HG02970 (cell line): ENCODE results near the gene SRD5A3.

ENCODE experiments used
- ATAC-seq: cut with Tn5 transposase; IDR thresholded peaks from one replicate; pipeline ENCODE4 v1.9.1; 2021; ENCODE audit warnings: mild to moderate bottlenecking, moderate library complexity, moderate number of reproducible peaks; ENCODE audit not compliant: unreplicated experiment, low FRiP score

Gene SRD5A3

DNA sequence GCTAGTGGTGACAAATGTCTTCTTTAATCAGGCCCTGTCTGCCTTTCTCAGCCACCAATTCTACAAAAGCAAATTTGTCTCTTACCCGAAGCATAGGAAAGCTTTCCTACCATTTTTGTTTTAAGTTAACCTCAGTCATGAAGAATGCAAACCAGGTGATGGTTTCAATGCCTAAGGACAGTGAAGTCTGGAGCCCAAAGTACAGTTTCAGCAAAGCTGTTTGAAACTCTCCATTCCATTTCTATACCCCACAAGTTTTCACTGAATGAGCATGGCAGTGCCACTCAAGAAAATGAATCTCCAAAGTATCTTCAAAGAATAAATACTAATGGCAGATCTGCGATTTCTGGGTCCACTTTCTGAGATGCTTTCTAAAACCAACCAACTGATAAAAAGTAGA, 23.9 kb downstream of the SRD5A3 start:
- ATAC-seq = no peak

DNA sequence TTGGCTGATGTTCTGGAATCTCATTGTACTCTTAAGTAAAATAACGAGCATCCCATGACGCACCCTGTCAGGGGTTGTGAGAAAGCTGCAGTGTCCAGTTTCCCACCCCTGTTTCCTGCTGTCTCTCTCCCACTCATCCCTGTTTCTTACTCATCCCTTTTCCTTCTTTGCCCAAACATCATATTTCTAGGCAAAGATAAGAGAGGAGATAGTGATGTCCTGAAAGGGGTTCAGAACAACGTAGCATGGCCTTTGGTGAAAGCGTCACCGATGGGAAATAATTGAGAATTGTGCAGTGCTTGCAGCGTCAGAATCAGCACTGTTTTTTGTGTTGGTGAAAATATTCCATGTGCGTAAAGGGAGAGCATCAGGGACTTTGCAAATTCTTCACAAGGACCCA, 26.2 kb downstream of the SRD5A3 start:
- ATAC-seq = no peak

DNA sequence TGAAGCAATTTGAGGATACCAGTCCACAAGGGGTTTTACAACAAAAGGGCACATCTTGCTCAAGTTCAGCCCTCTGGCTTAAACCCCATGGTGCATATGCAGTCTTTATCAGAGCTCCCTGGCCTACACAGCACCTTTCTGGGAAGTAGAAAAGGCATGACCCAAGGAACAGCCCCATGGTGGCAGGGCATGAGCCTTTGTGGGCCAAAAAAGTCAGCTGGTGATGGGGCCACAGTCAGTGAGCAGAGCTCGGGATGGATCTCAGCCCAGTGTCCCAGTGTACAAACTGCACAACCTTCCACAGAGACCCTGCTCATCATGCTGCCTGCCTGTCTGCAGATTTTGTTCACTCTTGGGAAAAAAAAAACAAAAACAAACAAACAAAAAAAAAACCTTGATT, 27.4 kb downstream of the SRD5A3 start:
- no peak for ATAC-seq

DNA sequence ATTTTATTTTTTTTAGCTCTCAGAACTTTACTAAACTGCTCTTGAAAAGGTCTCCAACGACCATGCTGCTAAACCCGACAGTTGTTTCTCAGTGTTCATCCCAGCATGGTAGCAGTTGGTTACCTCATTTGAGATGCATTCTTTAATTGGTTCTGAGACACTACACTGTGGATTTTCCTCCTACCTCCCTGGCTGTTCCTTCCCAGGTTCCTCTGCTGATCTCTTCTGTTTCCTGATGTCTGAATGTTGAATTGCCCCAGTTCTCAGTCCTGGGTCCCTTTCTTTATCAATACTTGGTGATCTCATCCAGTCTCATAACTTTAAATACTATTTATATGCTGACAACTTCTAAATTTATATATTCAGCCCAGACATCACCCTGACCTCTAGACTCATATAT, 30.7 kb downstream of the SRD5A3 start:
- no peak for ATAC-seq

DNA sequence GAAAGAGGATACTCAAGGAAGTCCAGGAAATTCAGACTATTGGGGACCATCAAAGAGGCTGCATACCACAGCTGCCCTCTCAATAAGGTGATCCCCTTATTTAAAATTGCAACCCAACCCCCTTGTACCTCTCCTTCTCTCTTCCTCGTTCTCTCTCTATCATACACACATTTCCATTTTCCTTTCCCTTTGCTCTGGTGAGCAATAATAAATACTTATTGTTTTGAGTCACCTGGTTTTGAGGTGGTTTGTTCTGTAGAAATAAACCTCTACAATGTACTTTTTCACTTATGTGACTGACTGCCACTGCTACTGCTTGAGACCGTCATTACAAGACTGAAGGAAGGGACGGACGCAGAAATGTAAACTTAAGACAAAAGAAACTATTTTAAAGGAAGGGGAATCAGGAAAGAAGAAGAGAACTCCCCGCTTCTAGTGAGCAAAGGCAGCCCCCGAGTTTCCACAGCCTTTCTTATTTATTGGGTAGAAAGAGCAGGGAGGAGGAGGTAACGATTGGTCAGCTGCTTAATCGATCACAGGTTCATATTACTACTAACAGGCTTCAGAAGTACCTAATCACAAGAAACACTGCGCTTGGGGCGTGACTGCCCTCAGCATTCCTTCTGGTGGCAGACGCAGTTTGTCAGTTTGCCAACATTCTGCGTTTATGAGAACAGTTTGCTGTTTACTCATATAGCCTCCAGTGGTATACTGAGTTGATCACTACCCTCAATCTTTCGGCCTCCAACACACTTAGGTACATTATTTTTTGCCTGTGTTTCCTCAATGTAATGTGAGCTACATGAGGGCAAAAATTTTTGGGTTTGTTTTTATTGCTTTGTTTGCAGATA, 32.8 kb downstream of the SRD5A3 start:
- ATAC-seq = no peak

DNA sequence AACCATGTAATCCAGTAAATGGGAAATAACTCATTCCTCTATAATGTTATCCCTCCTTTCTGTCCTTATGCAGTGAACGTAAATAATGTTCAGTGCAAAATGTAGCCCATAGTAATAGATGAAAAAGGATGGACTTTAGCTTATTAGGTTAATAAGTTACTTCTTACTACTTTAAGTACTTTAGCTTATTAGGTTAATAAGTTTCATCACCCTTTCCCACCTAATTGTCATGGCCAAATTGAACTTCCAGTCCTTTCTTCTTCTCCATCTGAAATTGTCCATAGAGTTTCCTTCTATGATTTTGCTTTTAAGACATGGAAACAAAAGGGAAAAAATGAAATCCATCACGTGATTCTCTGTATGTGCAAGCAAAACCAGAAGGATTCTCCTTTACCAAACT, 34.5 kb downstream of the SRD5A3 start:
- no peak for ATAC-seq

DNA sequence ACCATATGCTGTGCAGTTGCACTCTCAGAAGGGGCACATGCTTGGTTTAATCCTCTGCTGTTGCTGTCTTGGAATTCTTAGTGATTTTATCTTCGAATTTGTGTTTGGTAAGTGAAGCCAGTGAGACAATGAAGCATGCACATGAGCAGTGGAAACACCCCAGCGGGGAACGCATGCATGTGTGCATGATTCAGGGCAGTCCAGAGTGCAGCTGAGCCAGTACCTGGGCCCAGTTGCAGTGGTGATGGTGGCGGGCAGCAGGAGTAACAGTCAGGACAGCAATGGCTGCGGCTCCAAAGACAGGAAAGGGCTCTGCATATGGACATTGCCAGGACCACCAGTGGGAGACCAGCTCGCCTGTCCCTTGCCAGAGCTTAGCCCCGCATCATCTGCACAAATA, 35.5 kb downstream of the SRD5A3 start:
- no peak for ATAC-seq

DNA sequence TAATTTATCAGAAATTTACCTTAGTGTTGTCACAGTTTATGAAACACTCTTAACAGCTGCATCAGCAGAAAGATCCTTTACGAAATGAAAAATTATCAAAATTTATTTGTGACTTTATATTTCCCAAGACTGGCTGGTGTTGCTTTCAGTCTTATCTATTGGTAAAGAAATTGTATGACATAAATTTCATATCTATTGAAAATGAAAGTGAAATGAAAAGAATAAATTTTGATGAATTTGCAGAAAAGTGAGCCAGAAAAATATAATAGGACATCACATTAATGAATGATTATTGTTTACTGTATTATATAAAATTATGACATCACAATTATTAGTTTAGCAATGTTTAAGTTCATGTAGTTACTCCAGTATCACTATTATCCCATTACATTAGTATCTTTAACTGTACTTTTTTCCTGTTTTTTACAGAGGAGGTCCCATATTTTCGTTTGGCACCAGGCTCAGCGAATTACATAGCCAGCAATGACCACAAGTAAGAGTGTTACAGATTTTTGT, 36.5 kb downstream of the SRD5A3 start:
- ATAC-seq = no peak

DNA sequence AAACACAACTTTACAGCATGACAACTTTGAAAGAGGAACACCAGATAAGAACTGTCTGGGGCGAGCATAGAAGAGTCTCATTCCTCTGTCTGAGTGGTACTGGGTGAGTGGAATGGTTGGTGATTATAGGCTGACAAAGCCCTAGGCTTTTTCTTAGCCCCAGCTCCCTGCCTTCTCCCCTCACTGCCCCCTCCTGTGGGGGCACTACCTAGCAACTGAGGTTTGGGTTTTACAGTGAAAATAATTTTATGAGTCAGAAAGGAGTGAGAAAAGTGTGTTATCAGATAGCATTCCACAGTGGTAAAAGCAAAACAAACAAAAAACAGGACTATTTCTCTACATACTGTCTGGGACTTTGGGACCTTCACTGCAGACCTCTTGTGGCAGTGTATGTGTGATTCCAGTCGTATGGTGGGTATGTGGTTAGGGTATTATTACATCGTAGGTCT, 39.2 kb downstream of the SRD5A3 start:
- ATAC-seq = no peak

DNA sequence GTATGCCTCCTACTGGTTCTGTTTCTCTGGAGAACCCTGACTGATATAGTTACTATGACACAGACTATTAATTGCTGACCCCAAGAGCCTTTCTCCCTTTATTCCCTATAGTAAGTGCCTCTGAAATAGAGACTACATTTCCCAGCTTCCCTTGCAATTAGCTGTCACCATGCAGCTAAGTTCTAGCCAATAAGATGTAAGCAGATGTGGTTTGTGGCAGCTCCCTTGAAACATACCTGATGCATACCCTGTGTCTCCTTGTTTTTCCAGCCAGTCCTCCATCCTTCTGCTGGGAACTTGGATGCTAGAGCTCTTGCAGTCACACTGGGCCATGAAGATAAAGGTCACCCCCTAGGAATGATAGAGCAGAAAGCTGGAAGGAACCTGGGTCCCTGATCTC, 40.0 kb downstream of the SRD5A3 start:
- ATAC-seq = no peak

DNA sequence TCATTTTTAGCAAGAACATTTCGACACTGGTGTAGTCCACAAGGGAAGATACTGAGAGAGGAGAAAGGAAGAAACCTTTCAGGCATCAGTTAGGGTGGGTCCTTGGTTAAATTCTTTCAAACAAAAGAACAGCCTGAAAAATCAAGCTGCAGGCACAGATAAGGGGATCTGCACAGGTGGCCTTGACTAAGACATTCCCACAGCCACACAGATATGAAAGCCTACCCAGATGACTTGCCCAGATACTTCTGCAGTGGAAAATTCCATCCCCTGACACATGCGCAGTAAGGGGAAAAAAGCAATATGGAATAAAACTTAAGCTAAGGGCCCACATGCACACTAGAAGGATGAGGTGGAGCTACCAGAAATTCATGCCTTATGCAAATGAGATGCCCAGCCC, 40.8 kb downstream of the SRD5A3 start:
- no peak for ATAC-seq

DNA sequence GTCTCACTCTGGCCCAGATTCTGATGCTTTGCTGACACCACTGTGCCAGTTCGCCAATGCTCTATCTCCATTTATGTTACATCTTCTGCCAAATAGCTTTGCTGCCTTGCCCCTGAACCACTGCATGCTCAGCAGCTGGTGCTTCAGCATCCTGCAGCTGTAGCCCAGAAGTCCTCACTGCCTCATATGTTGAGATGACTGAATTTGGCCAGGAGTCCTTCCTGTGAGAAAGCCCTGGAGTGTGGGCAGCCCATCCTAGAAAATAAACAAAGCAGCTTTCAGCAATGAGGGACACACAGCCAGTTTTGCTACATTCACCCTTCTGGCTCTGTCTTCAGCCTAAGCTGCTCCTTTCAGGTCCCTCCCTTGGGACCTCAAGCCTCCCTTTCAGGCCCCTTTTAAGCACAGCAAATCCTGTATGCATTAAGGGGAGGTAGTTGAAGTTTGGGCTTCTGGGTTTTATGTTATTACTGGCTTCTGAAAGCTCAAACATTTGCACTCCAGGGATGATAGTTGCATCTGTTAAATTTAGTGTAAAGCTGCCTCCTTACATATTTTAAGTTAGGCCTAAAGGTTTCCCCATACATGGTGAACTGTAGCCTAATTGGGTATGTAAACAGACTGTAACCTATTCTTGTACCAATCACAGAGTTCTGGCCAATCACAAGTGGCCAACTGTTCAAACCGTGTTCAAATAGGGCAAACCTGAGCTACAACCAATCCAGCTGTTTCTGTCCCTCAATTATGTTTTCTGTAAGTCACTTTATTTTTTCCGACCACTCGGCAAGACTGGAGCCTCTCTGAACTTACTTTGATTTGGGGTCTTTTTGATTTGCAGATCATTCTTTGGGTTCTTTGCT, 47.6 kb downstream of the SRD5A3 start:
- ATAC-seq = no peak

DNA sequence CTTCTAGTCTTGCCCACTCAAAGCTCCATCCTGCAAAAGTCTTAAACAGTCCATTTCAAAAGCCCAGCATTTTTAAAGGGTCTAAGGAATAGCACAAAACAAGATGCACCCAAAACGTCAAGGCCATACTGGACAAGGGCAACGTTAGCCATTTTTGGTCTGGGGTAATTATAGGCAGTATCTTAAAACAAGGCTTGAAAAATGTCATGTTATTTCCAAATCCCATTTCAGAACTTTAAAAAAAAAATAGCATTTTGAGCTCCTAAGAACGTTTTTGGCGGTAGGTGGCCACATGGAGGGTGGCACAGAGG, 49.1 kb downstream of the SRD5A3 start:
- ATAC-seq = no peak

DNA sequence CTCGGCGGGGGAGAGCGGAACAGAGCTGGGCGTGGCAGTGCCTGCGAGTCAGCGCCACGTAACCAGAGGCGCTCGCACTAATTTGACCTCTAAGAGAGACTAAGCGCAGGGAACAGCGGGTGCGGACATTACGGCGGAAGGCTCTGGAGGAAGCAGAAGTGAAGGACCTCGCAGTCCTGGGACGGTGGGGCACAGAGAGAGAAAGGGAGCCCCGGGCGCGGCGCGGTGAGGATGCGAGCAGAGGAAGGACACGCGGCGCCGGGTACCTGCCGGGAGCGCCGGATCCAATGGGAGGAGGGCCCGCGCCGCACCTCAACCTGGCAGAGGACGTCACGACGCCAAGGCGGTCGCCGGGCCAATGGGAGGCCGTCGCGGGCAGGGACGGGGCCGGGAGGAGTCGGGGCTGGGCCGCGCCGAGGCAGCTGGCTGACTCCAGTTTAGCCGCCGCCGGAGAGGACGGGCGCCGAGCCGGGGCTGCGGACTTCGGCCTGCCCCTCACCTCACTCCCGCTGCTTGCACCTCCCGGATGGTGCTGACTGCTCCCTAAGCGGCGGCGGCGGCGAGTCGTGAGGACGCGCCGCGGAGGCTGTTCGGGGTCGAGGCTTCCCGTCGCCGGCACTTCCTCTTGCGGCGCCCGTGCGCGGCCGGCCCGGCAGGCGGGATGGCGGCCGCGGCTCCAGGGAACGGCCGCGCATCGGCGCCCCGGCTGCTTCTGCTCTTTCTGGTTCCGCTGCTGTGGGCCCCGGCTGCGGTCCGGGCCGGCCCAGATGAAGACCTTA, 49.7 kb downstream of the SRD5A3 start, which contains the start of gene TMEM165:
TSS of gene TMEM165 (plus strand) at position 429 of the 779 bp plus-strand sequence. CDS start at position 662, 233 bp downstream.
- peak; percentile 94 for ATAC-seq

DNA sequence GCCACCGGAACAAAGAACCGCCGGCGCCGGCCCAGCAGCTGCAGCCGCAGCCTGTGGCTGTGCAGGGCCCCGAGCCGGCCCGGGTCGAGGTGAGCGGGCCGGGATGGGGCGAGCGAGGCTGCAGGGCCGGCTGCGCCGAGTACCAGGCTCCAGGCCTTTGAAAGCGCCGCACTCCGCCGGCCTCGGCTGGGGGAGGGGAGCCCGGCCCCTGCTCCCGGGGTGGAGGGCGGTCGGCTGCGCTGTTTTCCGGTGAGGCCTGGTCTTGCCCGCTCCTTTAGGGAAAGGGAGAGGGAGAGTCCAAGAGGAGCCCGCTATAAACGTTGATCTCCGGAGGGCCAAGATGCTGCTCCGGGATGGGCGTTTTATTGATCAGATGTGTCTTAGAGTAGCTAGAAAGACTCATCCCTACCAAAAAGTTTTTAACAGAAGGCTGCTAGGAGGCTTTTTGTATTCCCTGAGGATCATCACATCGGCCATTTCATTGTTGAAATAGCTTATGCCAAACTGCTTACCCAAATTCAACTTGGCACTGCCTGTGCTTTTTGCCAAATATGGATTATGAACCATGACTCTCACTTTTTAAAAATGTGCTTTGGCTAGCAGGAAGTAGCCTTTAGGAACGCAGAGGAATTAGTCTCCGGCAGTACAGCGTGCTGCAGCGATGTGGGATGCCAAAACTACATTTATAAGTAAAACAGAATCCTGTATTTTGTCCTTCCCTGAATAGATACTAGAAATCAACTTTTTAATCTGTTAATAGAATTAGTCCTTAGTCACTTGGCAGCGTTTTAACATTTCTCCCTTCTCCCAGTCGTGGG, 50.5 kb downstream of the SRD5A3 start:
- peak; percentile 31 for ATAC-seq

DNA sequence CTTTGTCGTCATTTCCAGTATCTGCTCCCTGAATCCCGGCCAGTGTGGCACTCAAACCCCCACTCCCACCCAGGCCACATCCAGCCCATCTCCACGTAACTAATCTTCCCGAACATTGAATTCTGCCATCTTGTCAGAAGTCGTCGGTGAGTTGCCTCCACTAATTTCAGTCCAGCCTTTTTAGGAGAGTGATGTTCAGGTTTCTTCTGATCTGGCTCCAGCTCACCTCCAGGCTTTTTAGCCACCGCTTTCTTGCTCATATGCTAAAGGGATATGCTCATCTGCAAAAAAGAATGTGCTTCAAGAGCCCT, 51.0 kb downstream of the SRD5A3 start:
- no peak for ATAC-seq

DNA sequence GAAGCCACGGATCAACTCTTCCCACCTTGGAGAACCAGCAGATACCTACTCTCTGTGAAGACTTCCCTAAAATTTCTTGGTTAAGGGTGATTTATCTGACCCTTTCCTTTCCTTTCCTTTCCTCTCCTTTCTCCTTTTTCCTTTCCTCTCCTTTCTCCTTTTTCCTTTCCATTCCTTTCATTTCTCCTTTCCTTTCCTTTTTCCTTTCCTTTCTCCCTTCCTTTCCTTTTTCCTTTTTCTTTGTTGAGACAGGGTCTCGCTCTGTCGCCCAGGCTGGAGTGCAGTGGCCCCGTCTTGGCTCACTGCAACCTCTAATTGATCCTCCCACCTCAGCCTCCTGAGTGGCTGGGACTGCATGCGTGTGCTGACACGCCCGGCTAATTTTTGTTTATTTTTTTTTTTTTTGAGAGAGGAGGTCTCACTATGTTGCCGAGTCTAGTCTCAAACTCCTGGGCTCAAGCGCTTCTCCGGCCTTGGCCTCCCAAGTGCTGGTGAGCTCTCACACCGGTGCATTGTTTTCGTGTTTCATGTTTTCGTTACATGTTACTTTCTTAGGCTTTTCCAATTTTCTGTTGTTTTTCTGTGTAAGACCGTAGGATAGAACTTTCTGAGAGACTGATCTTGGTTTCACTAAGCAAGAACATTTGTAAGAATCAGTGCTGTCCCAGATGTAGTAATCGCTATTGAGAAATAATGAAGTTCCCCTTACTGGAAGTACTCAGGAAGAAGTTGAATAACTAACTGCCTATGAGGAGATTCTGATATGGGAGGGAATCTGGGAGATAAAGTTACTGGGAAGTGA, 51.7 kb downstream of the SRD5A3 start:
- no peak for ATAC-seq

DNA sequence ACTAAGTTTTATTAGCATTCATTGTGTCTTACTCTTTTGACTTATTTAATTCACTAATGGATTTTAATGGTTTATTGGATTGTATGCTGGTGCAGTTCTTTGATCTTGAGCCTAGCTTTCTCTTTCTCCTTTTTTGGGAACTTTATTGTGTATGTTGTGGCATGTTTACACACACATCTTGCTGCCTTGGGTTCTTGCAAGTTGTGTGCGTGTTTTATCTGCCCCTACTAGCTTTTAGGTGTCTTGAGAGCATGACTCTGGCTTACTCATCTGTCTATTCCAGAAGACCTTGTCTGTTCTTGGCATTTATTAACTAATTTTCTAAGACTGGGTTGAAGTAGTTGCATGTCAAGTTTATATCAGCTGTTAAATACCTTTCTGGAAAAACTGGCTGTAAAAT, 52.4 kb downstream of the SRD5A3 start:
- ATAC-seq = no peak

DNA sequence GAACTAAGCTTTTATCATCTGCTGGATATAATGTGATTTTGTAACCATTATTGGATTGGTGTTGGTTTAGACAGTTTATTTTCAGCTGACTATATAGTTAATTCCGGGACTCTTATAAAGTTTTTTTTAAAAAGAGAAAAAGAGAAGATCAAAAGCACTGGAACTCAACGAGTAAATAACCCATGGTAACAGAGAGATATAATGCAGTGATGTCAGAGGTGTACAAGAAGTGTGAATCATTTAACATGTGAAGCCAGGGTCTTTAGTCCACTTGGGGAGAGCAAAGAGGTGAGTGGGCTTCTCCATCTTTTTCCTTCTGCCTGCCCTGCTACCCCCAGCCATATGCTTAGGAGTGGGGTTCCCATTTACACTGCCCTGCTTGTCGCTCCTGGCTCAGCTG, 52.9 kb downstream of the SRD5A3 start:
- ATAC-seq = no peak
